SU-DHL-6 (cell line): Measurements from ENCODE around the gene ZNF281.

Experiments
- H2AFZ ChIP-seq: fragments of 200-600 bp; sonication (generic); 2 replicates; pipeline ENCODE4 v1.6.1; 2014; ENCODE audit warnings: low read depth, mild to moderate bottlenecking, moderate library complexity, mixed read lengths, antibody characterized with exemption, low read length; ENCODE audit not compliant: severe bottlenecking
- H3F3A ChIP-seq: fragments of 200-600 bp; shearing (Covaris generic); 2 replicates; pipeline ENCODE4 v1.6.0; 2016; ENCODE audit warnings: antibody characterized with exemption, mild to moderate bottlenecking; ENCODE audit not compliant: insufficient read depth
- H3K27ac ChIP-seq: fragments of 200-600 bp; sonication (generic); 2 replicates; pipeline ENCODE4 v1.5.1; 2016; ENCODE audit warnings: low read depth, mild to moderate bottlenecking, low read length, moderate library complexity, mixed read lengths
- H3K27me3 ChIP-seq: fragments of 200-600 bp; sonication (generic), shearing (Covaris generic); 2 replicates; pipeline ENCODE4 v1.6.0; 2014; ENCODE audit warnings: mild to moderate bottlenecking, low read length
- H3K36me3 ChIP-seq: fragments of 200-600 bp; sonication (generic); 2 replicates; pipeline ENCODE4 v1.6.1; 2014; ENCODE audit warnings: mild to moderate bottlenecking, low read length, mixed read lengths
- H3K4me2 ChIP-seq: fragments of 300-600, 200-600 bp; shearing (Covaris generic), sonication (generic); 2 replicates; pipeline ENCODE4 v1.6.0; 2014; ENCODE audit warnings: low read length, low read depth, mild to moderate bottlenecking; ENCODE audit not compliant: poor library complexity, severe bottlenecking
- H3K4me3 ChIP-seq: fragments of 200-600 bp; sonication (generic); 2 replicates; pipeline ENCODE4 v1.5.1; 2014; ENCODE audit warnings: antibody characterized with exemption, low read length, mild to moderate bottlenecking, mixed read lengths; ENCODE audit not compliant: insufficient read depth, poor library complexity, severe bottlenecking
- H3K79me2 ChIP-seq: fragments of 200-600 bp; sonication (generic); 2 replicates; pipeline ENCODE4 v1.6.1; 2014; ENCODE audit warnings: mild to moderate bottlenecking, low read length, moderate library complexity; ENCODE audit not compliant: insufficient read depth
- H3K9ac ChIP-seq: fragments of 200-600 bp; sonication (generic); 2 replicates; pipeline ENCODE4 v1.7.0; 2014; ENCODE audit warnings: mild to moderate bottlenecking, low read length
- H3K9me2 ChIP-seq: fragments of 200-600 bp; sonication (generic); replicated peaks from 2 replicates; pipeline ENCODE4 v1.6.1; 2014; ENCODE audit warnings: low read length; ENCODE audit not compliant: insufficient read depth
- H3K9me3 ChIP-seq: fragments of 200-600 bp; sonication (generic); 2 replicates; pipeline ENCODE4 v1.6.1; 2014; ENCODE audit warnings: low read length, mixed read lengths; ENCODE audit not compliant: insufficient read depth
- H4K20me1 ChIP-seq: fragments of 200-600 bp; sonication (generic); 2 replicates; pipeline ENCODE4 v1.6.1; 2014; ENCODE audit warnings: low read depth, mild to moderate bottlenecking, antibody characterized with exemption, low read length, moderate library complexity, mixed read lengths
- EZH2phosphoT487 ChIP-seq: fragments of 200-600 bp; sonication (generic), shearing (Covaris generic); conservative IDR thresholded peaks from 2 replicates; pipeline ENCODE4 v1.6.1; 2018; ENCODE audit warnings: mild to moderate bottlenecking, antibody characterized with exemption, low read length, moderate library complexity, mixed read lengths
- TF ChIP-seq, protein P1 (sequence below): fragments of 200-600 bp; sonication (generic); IDR thresholded peaks from one replicate; pipeline ENCODE4 v1.5.1; 2017; ENCODE audit warnings: antibody characterized with exemption, mild to moderate bottlenecking, low read length, moderate library complexity; ENCODE audit not compliant: insufficient read depth, poor library complexity, severe bottlenecking

Gene ZNF281, protein sequence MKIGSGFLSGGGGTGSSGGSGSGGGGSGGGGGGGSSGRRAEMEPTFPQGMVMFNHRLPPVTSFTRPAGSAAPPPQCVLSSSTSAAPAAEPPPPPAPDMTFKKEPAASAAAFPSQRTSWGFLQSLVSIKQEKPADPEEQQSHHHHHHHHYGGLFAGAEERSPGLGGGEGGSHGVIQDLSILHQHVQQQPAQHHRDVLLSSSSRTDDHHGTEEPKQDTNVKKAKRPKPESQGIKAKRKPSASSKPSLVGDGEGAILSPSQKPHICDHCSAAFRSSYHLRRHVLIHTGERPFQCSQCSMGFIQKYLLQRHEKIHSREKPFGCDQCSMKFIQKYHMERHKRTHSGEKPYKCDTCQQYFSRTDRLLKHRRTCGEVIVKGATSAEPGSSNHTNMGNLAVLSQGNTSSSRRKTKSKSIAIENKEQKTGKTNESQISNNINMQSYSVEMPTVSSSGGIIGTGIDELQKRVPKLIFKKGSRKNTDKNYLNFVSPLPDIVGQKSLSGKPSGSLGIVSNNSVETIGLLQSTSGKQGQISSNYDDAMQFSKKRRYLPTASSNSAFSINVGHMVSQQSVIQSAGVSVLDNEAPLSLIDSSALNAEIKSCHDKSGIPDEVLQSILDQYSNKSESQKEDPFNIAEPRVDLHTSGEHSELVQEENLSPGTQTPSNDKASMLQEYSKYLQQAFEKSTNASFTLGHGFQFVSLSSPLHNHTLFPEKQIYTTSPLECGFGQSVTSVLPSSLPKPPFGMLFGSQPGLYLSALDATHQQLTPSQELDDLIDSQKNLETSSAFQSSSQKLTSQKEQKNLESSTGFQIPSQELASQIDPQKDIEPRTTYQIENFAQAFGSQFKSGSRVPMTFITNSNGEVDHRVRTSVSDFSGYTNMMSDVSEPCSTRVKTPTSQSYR

DNA sequence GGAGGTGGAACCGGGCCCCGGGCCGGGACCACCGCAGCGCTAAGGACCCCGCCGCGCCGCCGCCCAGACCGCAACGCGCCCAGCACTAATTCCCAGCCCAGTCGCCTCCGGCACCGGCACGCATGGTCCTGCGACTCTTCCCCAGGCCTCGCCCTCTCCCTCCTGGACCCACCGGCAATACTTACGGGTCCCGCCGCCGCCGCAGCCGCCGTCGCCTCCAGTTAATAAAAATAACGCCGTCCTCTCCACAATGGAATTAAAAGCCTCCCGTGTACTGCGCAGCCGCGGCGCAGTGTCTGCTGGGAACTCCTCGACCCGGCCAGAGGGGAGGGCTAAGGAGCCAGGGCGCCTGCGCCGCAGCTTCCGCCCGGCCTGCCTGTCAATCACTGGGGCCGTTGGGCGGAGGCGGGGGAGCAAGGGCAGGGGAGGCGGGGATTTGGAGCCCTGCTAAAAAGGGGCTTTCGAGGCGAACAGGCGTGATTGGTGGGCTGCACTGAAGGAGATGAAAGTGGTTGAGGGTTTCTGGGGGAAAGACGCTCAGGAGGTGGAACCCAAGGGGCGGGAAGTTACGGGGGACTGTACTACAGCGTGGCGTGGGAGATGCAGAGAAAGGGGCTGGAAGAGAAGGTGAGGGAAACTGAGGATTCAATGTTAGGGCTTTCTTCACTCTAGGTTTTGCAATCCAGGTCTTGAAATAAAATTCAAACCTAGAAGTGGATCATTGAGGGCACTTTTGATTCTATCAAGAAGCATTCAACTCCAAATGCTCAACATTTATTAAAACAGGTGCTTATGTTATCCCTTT, at the start of gene ZNF281:
TSS of gene ZNF281 (minus strand) at position 276 of the 805 bp plus-strand sequence. CDS start 331 bp downstream, outside the sequence.
- Histone ChIP-seq H3K9me2 (no peaks in the 10 kb centered on the region), H3K27ac (peak within 1 kb of the TSS; percentile 63), H3K36me3 (peaks cover 15% of the 10 kb centered on the region; the same call in 1 of the 2 replicates), H4K20me1 (peaks cover 9% of the 10 kb centered on the region; the same call in 1 of the 2 replicates), H3K4me2 (peak within 1 kb of the TSS; percentile 73), H3F3A (peaks cover 14% of the 10 kb centered on the region), H3K4me3 (peak within 1 kb of the TSS; percentile 70), H3K9ac (peak within 1 kb of the TSS; percentile 87), H3K27me3 (no peaks in the 10 kb centered on the region), H3K9me3 (no peaks in the 10 kb centered on the region), H2AFZ (peak within 1 kb of the TSS; percentile 82), H3K79me2 (peaks cover 47% of the 10 kb centered on the region)
- no peak for TF ChIP-seq EZH2phosphoT487
- TF ChIP-seq, protein P1, sequence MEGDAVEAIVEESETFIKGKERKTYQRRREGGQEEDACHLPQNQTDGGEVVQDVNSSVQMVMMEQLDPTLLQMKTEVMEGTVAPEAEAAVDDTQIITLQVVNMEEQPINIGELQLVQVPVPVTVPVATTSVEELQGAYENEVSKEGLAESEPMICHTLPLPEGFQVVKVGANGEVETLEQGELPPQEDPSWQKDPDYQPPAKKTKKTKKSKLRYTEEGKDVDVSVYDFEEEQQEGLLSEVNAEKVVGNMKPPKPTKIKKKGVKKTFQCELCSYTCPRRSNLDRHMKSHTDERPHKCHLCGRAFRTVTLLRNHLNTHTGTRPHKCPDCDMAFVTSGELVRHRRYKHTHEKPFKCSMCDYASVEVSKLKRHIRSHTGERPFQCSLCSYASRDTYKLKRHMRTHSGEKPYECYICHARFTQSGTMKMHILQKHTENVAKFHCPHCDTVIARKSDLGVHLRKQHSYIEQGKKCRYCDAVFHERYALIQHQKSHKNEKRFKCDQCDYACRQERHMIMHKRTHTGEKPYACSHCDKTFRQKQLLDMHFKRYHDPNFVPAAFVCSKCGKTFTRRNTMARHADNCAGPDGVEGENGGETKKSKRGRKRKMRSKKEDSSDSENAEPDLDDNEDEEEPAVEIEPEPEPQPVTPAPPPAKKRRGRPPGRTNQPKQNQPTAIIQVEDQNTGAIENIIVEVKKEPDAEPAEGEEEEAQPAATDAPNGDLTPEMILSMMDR: no peak

DNA sequence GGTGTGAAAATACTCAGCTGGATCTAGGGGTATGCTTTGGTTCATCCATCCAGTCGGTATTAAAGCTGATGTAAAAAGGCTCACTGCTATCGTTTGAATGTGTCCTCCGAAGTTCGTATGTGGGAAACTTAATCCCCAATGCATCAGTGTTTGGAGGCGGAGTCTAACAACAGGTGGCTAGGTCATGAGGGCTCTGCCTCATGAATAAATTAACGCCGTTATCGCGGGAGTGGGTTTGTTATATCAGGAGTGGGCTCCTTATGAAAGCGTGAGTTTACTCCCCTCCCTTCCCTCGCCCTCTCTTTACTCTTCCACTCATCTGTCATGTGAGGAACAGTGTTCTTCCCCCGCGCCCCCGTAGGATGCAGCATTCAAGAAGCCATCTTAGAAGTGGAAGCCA, 48.9 kb upstream of the ZNF281 start:
- TF ChIP-seq EZH2phosphoT487: no peak
- TF ChIP-seq, protein P1: no peak
- no peak overlapping the region for H3K27ac ChIP-seq
- no peaks in the 10 kb centered on the region for H3K36me3 ChIP-seq
- H3K9ac ChIP-seq: no peak overlapping the region
- no peak overlapping the region for H2AFZ ChIP-seq
- H3K4me2 ChIP-seq: no peak overlapping the region
- H3K27me3 ChIP-seq: no peaks in the 10 kb centered on the region
- no peak overlapping the region for H3K4me3 ChIP-seq
- no peaks in the 10 kb centered on the region for H3F3A ChIP-seq
- no peaks in the 10 kb centered on the region for H3K9me2 ChIP-seq
- no peaks in the 10 kb centered on the region for H4K20me1 ChIP-seq
- no peaks in the 10 kb centered on the region for H3K9me3 ChIP-seq
- no peaks in the 10 kb centered on the region for H3K79me2 ChIP-seq

DNA sequence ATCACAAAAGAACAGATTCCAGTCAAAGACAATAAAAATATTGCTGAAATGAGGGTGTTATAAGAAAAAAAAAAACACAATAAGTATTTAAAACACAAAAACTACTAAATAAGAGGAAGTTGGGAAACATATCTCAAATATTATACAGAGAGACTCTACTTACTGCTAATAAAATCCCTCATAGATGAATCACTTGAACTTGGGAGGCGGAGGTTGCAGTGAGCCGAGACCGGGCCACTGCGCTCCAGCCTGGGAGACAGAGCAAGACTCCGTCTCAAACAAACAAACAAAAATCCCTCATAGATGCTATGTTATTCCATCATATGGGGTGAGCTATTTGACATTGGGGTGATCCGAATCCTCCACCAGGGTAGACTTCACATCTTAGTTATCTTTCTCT, 48.0 kb upstream of the ZNF281 start:
- no peaks in the 10 kb centered on the region for H3K36me3 ChIP-seq
- H3K4me3 ChIP-seq: no peak overlapping the region
- no peaks in the 10 kb centered on the region for H3K79me2 ChIP-seq
- TF ChIP-seq, protein P1: no peak
- no peak for TF ChIP-seq EZH2phosphoT487
- no peaks in the 10 kb centered on the region for H3F3A ChIP-seq
- no peak overlapping the region for H2AFZ ChIP-seq
- H3K9me3 ChIP-seq: no peaks in the 10 kb centered on the region
- H3K9ac ChIP-seq: no peak overlapping the region
- no peaks in the 10 kb centered on the region for H3K9me2 ChIP-seq
- no peak overlapping the region for H3K4me2 ChIP-seq
- no peak overlapping the region for H3K27ac ChIP-seq
- H3K27me3 ChIP-seq: no peaks in the 10 kb centered on the region
- no peaks in the 10 kb centered on the region for H4K20me1 ChIP-seq
